Prostate gland (tissue), 2 donors: ENCODE results near the gene PRSS48.

Source experiments
- CTCF ChIP-seq, 4 experiments: fragments of 200-600 bp in 2 of 4; fragments of 450-650 bp in 2 of 4; sonication (generic) in 2 of 4; IDR thresholded peaks; 1 replicate in 3 of 4; 2 replicates in 1 of 4; pipeline ENCODE4 v1.5.1; 2016 to 2019; ENCODE audit warnings: antibody characterized with exemption in 4 of 4, mild to moderate bottlenecking in 2 of 4, moderate library complexity in 2 of 4
- POLR2A ChIP-seq: fragments of 450-650 bp; IDR thresholded peaks from one replicate; pipeline ENCODE4 v1.6.1; 2016; ENCODE audit warnings: antibody characterized with exemption, mild to moderate bottlenecking

DNA sequence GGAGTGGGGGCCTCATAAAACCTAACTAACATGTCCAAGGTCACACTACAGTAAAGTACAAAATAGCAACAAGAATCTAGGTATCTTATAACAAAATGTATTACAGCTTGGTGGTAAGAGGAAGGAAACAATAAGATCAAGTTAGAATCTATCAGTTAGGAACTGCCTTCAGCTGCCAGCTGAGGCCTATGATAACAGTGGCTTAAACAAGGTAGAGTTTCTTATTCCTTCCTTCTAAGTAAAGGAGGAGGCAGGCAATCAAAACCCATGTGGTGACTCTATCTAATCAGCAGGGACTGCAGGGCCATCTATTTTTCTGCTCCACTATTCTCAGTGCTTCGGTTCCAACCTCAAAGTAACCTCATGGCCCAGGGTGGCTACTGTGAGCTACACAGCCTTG, 37.5 kb downstream of the PRSS48 start:
- TF ChIP-seq POLR2A (no peak), CTCF (IDR thresholded peaks at IDR 0.05) (no peak)
